ENCODE measurements around the gene ALG11. TPM values are rescaled to one million over a fixed set of nuclear protein-coding genes. Genes with fewer than 3 reads are reported as not detected.
"Not testable (repeated sequence)": the region's sequence is repeated elsewhere in the genome, so short reads cannot be mapped to it uniquely, and the experiment has no call there.

Gene ALG11
- total RNA-seq, 1 donor from 2014 or later, result 41.3 TPM

- no peak for DNase-seq (ENCODE audit: low read depth)
Measured at GRCh38 chr13:52027832-52028231, 15.6 kb downstream of the ALG11 start.

DNA sequence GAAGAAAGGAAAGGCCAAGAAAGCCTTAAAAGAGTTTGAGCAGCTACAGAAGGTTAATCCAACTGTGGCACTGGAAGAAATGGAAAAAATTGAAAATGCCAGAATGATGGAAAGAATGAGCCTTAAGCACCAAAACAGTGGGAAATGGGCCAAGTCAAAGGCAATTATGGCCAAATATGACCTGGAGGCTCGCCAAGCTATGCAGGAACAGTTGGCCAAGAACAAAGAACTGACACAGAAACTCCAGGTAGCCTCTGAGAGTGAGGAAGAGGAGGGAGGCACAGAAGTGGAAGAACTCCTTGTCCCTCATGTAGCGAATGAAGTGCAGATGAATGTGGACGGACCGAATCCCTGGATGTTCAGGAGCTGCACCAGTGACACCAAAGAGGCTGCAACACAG, 17.4 kb downstream of the ALG11 start:
- DNase-seq (ENCODE audit: low read depth), result no peak

GRCh38 chr13:52030401-52030800, 18.2 kb downstream of the ALG11 start:
- DNase-seq (ENCODE audit: low read depth), result not testable (repeated sequence)

- DNase-seq (ENCODE audit: low read depth), result no peak
Measured at GRCh38 chr13:52033039-52033438, 20.8 kb downstream of the ALG11 start.

GRCh38 chr13:52034616-52035226, 22.5 kb downstream of the ALG11 start:
- DNase-seq (ENCODE audit: low read depth), result peak; percentile 13

DNA sequence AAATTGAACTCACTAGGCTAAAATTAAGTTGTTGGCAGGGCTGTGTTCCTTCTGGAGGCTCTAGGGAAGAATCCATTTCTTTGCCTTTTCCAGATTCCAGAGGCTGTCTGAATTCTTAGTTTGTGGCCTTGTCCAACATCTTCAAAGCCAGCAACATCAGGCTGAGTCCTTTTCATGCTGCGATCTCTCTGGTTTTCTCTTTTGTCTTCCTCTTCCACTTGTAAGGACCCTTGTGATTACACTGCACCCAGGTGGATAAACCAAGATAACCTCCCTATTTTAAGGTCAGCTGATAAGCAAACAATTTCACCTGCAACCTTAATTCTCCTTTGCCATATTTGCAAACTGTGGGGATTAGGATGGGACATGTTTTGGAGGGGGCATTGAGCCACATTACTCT, 23.8 kb downstream of the ALG11 start:
- DNase-seq (ENCODE audit: low read depth), result no peak

DNA sequence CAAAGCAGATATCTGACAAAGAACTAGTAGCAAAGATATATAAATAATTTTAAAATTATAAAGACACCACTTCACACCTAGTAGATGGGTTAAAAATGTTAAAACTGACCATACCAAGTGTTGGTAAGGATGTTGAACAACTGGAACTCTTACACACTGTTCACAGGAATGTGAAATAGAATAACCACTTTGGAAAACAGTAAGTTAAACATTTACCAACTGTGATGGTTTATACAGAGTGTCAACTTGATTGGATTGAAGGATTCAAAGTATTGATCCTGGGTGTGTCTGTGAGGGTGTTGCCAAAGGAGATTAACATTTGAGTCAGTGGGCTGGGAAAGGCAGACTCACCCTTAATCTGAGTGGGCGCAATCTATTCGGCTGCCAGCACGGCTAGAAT, 31.5 kb downstream of the ALG11 start:
- peak; percentile 19 for DNase-seq (ENCODE audit: low read depth)

- DNase-seq (ENCODE audit: low read depth), result no peak
Measured at GRCh38 chr13:52047463-52047862, 35.3 kb downstream of the ALG11 start.

- DNase-seq (ENCODE audit: low read depth), result no peak
Measured at GRCh38 chr13:52048516-52048915, 36.3 kb downstream of the ALG11 start.

GRCh38 chr13:52051400-52051799, 39.2 kb downstream of the ALG11 start:
- DNase-seq (ENCODE audit: low read depth), result no peak

- no peak for DNase-seq (ENCODE audit: low read depth)
Measured at GRCh38 chr13:52053460-52053859, 41.3 kb downstream of the ALG11 start.

- not testable (repeated sequence) for DNase-seq (ENCODE audit: low read depth)
Measured at GRCh38 chr13:52061064-52061463, 48.9 kb downstream of the ALG11 start.

DNA sequence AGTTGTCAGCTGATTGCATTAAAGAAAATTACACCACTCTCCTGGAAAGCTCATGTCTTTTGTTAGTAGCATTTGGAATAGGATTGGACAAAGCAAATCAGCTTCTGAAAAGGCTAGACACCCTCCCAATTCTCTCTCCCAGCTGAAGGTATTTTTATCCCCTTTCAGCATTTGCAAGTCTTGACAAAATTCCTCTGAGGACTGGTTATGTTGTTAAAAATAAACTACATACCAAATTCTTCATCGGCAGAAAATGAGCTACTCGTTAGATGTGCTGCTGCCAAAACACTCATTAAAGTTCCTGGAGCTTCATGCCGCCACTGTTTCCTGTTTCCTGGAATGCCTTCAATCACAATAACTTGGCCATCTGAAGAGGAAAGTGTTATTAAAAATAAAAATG, 49.4 kb downstream of the ALG11 start:
- peak; percentile 27 for DNase-seq (ENCODE audit: low read depth)

GRCh38 chr13:52067237-52067636, 55.0 kb downstream of the ALG11 start:
- no peak for DNase-seq (ENCODE audit: low read depth)

- DNase-seq (ENCODE audit: low read depth), result peak; percentile 22
Measured at GRCh38 chr13:52070929-52071523, 58.8 kb downstream of the ALG11 start.

Other genes with a start within 250 kb of the ALG11 start
- 7.3 and 8.0 TPM in 2 replicates for gene DHRS12, start 208.2 kb upstream of the ALG11 start, total RNA-seq
- not detected in 2 replicates for gene TMEM272, start 167.2 kb upstream of the ALG11 start, total RNA-seq
- gene CCDC70, start 150.4 kb upstream of the ALG11 start, total RNA-seq, result not detected in 2 replicates
- 3.5 and 15.9 TPM in 2 replicates for gene ATP7B, start 948 bp upstream of the ALG11 start, total RNA-seq
- 12.7 and 35.0 TPM in 2 replicates for gene UTP14C, start 12.3 kb downstream of the ALG11 start, total RNA-seq
- 0.17 and 1.4 TPM in 2 replicates for gene NEK5, start 116.7 kb downstream of the ALG11 start, total RNA-seq
- 9.6 and 11.9 TPM in 2 replicates for gene NEK3, start 147.2 kb downstream of the ALG11 start, total RNA-seq

Measured in renal cortical epithelial cell (primary cell).